ENCODE data around the gene C15orf61. TPM values are rescaled to one million over a fixed set of nuclear protein-coding genes. Genes with fewer than 3 reads are reported as not detected.

C15orf61 gene
- total RNA-seq, 1 donor from 2014 or later = 2.8 TPM

Other genes starting within 250 kb of the C15orf61 start
- 14.2 TPM for gene MAP2K5, start 21.6 kb downstream of the C15orf61 start, total RNA-seq

Data from esophagus mucosa (tissue), 1 donor.